ENCODE data around the gene TRAPPC3L. TPM values are rescaled to one million over a fixed set of nuclear protein-coding genes. Genes with fewer than 3 reads are reported as not detected.

TRAPPC3L gene
- total RNA-seq, 1 experiment from 2014 or later: not detected

GRCh38 chr6:116550796-116551195 is 5.3 kb upstream of the TRAPPC3L start:
- CTCF ChIA-PET: no interaction called here
- POLR2A ChIA-PET (ENCODE audit: low non-redundant PET): no interaction called here
- no peaks in the 10 kb centered on the region for H3K9me3 ChIP-seq (ENCODE audit: low read depth, low read length, poor library complexity, severe bottlenecking)

GRCh38 chr6:116547358-116547757 is 1.9 kb upstream of the TRAPPC3L start:
- H3K36me3 ChIP-seq (ENCODE audit: insufficient read depth, low read length, poor library complexity, severe bottlenecking): no peaks in the 10 kb centered on the region
- no peak for DNase-seq (ENCODE audit: low spot score)
- CTCF ChIA-PET: no interaction called here
- H3K4me3 ChIP-seq (ENCODE audit: low read depth, low read length, poor library complexity, severe bottlenecking): no peak overlapping the region
- POLR2A ChIA-PET (ENCODE audit: low non-redundant PET): no interaction called here
- H3K27ac ChIP-seq (ENCODE audit: low read depth, low read length, poor library complexity, severe bottlenecking): no peak overlapping the region
- intact Hi-C loops (cut with micrococcal nuclease; ENCODE audit: unreplicated experiment): loop anchor here (10.0 kb wide), 1 partner anchor 297 kb away; no protein-coding TSS in a partner anchor
- no peaks in the 10 kb centered on the region for H3K27me3 ChIP-seq (replicated peaks; ENCODE audit: insufficient read depth, low read depth, low read length, poor library complexity)
- no peak for TF ChIP-seq EZH2 (IDR thresholded peaks at IDR 0.05; ENCODE audit: borderline replicate concordance, low read depth, low read length, poor library complexity, severe bottlenecking)
- no peak for TF ChIP-seq CTCF (conservative IDR thresholded peaks at IDR 0.05; ENCODE audit: low read depth, low read length)
- H3K4me1 ChIP-seq (ENCODE audit: insufficient read depth, low read length, poor library complexity, severe bottlenecking): no peaks in the 10 kb centered on the region
- no TSS peak for BruUV-seq (replicated peaks)
- no peaks in the 10 kb centered on the region for H3K9me3 ChIP-seq (ENCODE audit: low read depth, low read length, poor library complexity, severe bottlenecking)

More at GRCh38 chr6:116550796-116551195, 5.3 kb upstream of the TRAPPC3L start:
- H3K4me3 ChIP-seq (ENCODE audit: low read depth, low read length, poor library complexity, severe bottlenecking): no peak overlapping the region
- DNase-seq (ENCODE audit: low spot score): no peak
- no peaks in the 10 kb centered on the region for H3K4me1 ChIP-seq (ENCODE audit: insufficient read depth, low read length, poor library complexity, severe bottlenecking)
- no peaks in the 10 kb centered on the region for H3K27me3 ChIP-seq (replicated peaks; ENCODE audit: insufficient read depth, low read depth, low read length, poor library complexity)
- BruUV-seq (replicated peaks): no TSS peak
- TF ChIP-seq CTCF (conservative IDR thresholded peaks at IDR 0.05; ENCODE audit: low read depth, low read length) (no peak), EZH2 (IDR thresholded peaks at IDR 0.05; ENCODE audit: borderline replicate concordance, low read depth, low read length, poor library complexity, severe bottlenecking) (no peak)
- intact Hi-C loops (cut with micrococcal nuclease; ENCODE audit: unreplicated experiment): no loop called here
- no peaks in the 10 kb centered on the region for H3K36me3 ChIP-seq (ENCODE audit: insufficient read depth, low read length, poor library complexity, severe bottlenecking)
- H3K27ac ChIP-seq (ENCODE audit: low read depth, low read length, poor library complexity, severe bottlenecking): no peak overlapping the region

GRCh38 chr6:116543149-116543548 is 2.3 kb downstream of the TRAPPC3L start:
- Histone ChIP-seq H3K27me3 (replicated peaks; ENCODE audit: insufficient read depth, low read depth, low read length, poor library complexity) (peaks cover 6% of the 10 kb centered on the region), H3K4me3 (ENCODE audit: low read depth, low read length, poor library complexity, severe bottlenecking) (no peak overlapping the region), H3K4me1 (ENCODE audit: insufficient read depth, low read length, poor library complexity, severe bottlenecking) (no peaks in the 10 kb centered on the region), H3K27ac (ENCODE audit: low read depth, low read length, poor library complexity, severe bottlenecking) (no peak overlapping the region), H3K9me3 (ENCODE audit: low read depth, low read length, poor library complexity, severe bottlenecking) (no peaks in the 10 kb centered on the region), H3K36me3 (ENCODE audit: insufficient read depth, low read length, poor library complexity, severe bottlenecking) (no peaks in the 10 kb centered on the region)
- intact Hi-C loops (cut with micrococcal nuclease; ENCODE audit: unreplicated experiment): loop anchor here (10.0 kb wide), 1 partner anchor 302 kb away; no protein-coding TSS in a partner anchor
- ChIA-PET CTCF (no interaction called here), POLR2A (ENCODE audit: low non-redundant PET) (no interaction called here)
- no peak for DNase-seq (ENCODE audit: low spot score)
- no TSS peak for BruUV-seq (replicated peaks)
- TF ChIP-seq CTCF (conservative IDR thresholded peaks at IDR 0.05; ENCODE audit: low read depth, low read length) (no peak), EZH2 (IDR thresholded peaks at IDR 0.05; ENCODE audit: borderline replicate concordance, low read depth, low read length, poor library complexity, severe bottlenecking) (no peak)

Measured in A673 (cell line).